GM19025 (cell line): ENCODE results near the gene YPEL4.

Source experiments
- ATAC-seq: cut with Tn5 transposase; IDR thresholded peaks from one replicate; pipeline ENCODE4 v1.9.1; 2021; ENCODE audit warnings: mild to moderate bottlenecking, low read depth, moderate library complexity; ENCODE audit not compliant: unreplicated experiment

The YPEL4 gene

DNA sequence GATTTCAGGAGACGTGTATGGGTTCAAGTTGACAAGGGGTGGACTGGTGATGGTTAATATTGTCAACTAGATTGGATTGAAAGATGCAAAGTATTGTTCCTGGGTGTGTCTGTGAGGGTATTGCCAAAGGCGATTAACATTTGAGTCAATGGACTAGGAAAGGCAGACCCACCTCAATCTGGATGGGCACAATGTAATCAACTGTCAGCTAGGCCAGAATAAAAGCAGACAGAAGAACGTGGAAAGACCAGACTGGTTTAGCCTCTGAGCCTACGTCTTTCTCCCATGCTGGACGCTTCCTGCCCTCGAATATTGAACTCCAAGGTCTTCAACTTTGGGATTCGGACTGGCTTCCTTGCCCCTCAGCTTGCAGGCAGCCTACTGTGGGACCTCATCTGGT lies 1.7 kb upstream of the YPEL4 start:
- no peak for ATAC-seq

GRCh38 chr11:57650739-57651090 lies 1.0 kb upstream of the YPEL4 start:
- ATAC-seq, result no peak

DNA sequence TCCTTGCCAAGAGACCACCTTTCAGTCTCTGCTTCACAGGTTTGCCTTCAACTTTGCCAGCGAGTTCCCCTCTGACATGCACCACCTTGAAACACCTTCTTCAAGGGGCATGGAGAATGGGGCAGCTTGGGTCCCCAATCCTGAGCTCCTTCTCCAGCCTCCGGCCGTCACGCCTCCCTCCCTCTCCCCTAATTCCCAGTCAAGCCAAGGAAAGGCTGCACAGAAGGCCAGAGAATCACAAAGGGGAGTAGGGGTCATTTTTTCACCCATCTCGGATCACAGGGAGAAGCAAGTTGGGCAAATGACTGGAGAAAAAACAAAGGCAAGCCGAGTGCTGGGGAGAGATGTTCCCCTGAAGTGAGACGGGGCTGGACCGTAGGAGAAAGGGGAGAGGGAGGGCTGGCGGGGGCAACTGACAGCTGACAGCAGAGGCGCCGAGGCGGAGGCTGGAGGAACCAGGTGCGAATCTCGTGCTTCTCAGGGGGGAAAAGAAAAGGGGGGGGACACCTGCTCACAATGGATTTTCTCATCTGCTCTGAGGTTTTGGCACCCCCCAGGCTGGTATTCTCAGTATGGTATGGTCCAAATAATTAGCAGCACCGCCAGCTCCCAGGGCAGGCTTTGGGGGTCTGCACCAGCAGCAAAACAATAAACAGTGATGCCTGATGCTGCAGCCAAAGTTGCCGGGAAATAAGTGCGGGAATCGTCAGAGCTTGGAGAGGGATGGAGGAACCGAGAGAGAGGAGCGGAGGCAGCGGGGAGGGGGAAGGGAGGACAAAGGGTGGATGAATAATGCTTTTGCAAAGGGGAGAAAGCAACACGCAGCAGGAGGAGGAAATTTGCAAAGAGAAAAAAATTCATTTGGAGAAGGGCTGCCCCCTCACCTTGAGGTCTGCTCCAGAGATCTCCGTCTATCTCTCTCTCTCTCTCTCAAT lies 644 bp downstream of the YPEL4 start:
- no peak for ATAC-seq

DNA sequence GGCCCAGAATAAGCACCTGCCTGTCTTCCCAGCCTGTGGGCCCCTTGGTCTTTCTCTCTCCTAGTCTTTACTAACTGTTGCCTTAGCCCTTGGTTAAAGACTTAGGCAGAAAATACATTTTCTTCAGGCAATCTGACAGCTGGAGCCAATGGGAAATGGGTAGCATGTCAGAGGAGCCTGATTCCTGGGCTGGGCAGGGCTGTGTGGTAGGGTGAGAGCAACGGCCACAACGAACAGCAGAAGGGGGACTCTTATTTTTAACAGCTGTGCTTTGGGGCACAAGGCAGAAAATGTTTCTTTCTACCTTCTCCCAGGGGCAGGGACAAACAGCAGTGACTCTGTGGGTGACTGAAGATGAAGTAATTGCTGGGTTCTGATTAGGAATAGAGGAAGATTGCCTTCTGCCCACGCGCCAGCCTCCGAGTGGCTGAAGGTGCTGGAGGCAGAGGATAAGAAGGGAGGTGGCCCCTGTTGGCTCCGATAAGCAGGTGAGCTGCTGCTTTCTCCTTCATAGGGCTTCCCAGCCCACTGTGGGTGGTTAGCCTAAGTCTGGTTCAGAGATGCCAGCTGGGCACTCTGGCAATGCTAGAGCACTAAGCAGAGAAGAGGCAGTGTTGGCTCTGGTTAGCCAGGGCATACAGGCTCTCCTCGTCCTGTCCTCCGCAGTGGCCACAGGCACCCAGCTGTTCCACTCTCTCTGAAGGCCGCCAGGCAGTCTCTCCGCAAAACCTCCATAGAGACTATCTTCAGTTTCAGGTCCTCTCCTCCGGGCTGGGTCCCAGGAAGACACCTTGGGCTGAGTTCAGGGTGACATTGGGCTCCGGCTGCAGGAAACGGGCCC lies 1.5 kb downstream of the YPEL4 start:
- ATAC-seq, result no peak

GRCh38 chr11:57647372-57647771 lies 2.3 kb downstream of the YPEL4 start:
- no peak for ATAC-seq

DNA sequence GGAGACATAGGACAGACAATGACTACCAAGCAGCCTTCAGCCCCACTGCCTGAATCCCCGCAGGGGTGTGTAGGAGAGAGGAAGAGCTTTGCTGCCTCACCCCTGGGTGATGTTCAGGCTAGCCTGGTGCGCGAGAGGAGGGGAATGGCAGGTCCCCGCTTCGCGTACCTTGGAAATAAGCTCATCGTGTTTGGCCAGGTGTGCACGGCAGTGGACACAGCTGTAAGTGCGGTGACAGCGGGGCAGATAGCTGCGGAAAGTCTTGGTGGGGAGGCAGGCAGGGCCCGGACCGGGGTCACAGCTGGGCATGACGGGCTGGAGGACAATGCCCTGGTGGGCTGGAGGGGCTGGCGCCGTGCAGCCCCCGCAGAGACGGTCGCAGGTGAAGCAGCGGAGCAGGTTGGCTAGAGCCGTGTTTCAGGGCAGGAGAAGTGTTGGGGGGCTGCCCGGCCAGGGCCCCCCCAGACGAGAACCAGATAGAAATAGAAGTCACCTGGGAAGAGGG lies 2.9 kb downstream of the YPEL4 start:
- ATAC-seq, result no peak

- ATAC-seq, result no peak
Measured at GRCh38 chr11:57646194-57646798, 3.4 kb downstream of the YPEL4 start.

DNA sequence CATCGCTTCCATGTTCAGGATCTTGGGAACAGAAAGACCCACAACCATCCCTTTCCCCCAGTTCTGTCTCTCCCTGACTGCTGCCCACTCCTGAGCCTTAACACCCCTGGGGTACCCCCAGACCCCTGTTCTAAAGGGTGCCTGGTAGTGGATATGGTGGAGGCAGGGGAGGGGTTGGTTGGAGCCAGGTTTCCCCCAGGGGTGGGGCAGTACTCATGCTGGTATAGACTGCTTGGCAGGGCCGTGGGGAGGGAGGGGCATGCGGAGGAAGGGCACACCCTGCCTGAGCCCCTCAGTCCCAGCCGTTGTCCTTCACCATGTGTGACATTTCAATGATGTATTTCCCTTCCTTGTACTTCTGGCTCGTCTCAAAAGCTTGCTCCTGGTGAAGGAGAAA lies 4.0 kb downstream of the YPEL4 start:
- ATAC-seq, result no peak

GRCh38 chr11:57644748-57645688 lies 4.7 kb downstream of the YPEL4 start:
- no peak for ATAC-seq

GRCh38 chr11:57643802-57644201 lies 5.9 kb downstream of the YPEL4 start:
- ATAC-seq, result no peak

GRCh38 chr11:57641011-57641807 lies 8.5 kb downstream of the YPEL4 start:
- no peak for ATAC-seq

DNA sequence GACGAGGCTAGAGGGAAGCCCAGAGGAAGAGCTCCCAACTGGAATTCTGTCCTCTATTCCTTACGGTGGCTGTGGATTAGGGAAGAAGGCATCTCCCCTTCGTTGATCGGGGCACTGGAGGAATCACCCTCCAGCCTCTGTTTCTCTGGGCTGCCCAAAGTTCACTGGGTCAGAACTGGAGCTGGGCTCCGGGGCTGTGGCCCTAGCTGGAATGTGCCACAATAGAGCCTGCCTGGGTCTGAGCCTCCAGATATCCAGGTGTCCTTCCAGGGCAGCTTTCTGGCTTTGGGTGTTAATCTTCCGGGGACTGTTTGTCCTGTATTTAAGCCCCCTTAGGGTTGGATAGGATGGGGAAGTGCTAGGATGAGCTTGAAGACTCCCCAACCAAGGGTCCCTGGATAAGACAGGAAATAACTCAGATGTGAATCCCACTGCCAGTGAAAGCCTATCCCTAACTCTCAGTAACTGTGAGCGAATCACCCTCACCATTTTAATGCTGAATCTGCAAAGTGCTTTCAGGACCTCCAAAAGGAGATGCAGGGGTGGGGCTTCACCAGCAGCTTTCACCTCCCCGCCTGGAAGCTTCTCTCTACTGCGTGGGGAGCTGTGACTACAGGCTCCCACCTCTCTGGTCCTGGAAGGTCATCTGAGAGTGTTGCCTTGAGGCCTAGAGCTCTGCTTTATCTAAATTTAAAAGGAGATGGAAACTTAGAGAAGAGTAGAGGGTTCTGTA lies 9.5 kb downstream of the YPEL4 start:
- no peak for ATAC-seq

DNA sequence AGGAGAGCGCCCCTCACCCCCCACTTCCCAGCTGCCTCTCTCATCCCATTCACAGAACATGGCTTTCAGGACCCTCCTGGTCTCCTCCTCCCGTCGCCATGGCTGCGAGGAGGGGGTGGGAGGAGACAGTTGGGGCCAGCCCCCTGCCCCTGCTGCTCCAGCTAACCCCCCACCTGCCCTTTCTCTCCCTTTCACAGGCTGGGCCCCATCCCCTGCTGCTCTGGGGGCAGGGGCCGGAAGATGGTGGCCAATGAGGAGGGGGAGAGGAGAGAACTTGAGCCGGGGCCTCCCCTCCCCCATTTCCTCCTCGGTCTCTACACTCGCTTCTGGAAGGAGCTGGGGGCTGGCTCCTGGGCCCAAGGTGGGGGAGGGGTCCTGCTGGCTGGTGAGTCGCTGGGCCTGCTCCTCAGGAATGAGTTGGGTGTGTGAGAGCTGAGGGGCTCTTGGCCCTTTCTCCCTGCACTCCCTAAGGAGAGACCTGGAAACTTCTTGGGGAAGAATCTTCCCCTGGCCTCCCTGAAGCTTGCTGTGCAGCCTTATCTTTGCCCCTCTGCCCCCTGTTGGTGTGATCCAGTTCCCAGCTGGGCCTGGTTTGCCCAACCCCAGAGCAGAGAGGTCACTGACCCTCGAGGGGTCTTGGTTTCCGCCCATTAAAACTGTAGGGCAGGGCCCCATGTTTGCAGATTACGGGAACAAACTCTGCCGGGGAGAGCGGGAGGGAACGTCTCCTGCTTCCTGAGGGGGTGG lies 10.2 kb downstream of the YPEL4 start:
- no peak for ATAC-seq

- no peak for ATAC-seq
Measured at GRCh38 chr11:57638811-57639320, 10.8 kb downstream of the YPEL4 start.

- no peak for ATAC-seq
Measured at GRCh38 chr11:57638005-57638781, 11.5 kb downstream of the YPEL4 start.

- ATAC-seq, result no peak
Measured at GRCh38 chr11:57637626-57638004, 12.1 kb downstream of the YPEL4 start.

GRCh38 chr11:57635246-57635645 lies 14.5 kb downstream of the YPEL4 start:
- no peak for ATAC-seq
